ENCODE data around the gene SH2B3. TPM values are rescaled to one million over a fixed set of nuclear protein-coding genes. Genes with fewer than 3 reads are reported as not detected.
A peak's percentile ranks its signal among the peaks of the same experiment; 100 is the strongest.

The SH2B3 gene
- total and polyA plus RNA-seq, 2 donors from 2014 or later: 7.3 to 35.0 TPM

DNA sequence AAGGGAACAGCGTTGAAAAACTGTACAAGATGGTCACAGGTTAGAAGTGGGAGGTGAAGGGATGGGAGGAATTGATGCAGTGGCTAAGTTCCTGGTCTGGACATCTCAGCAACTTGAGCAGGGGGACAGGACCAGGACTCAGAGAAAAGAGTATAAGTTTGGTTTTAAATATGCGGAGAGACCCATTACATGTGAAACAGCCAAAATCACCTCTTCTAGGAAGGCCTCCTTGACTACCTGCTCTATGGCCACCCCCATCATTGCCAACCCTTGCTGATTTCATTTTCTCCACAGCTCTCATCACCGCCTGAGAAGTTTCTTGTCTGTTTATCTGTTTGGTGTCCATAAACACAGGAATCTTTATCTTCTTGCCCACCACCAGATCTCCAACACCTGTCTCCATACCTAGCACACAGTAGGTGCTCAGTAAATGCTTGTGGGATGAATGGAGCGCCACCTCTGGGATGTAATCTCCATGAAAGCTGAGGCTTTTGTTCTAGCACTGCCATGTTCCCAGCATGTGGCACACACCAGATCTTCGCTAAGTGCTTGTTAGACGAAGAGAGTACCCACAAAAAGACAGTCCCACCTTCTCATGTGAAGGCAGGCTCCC is 25.7 kb upstream of the SH2B3 start:
- intact Hi-C loops (cut with DNase I): no loop called here
- Histone ChIP-seq H3K27ac (ENCODE audit: low read depth in 2 of 2, low read length in 2 of 2) (no peak overlapping the region), H3K9ac (ENCODE audit: low read length in 3 of 3) (no peak overlapping the region), H3K27me3 (ENCODE audit: control insufficient read depth, insufficient read depth, low read length) (no peaks in the 10 kb centered on the region), H3K9me3 (ENCODE audit: control insufficient read depth in 2 of 3, insufficient read depth in 1 of 3, low read length in 3 of 3) (no peaks in the 10 kb centered on the region), H3K4me3 (ENCODE audit: low read length in 3 of 3) (no peak overlapping the region), H3K4me1 (ENCODE audit: control insufficient read depth in 2 of 3, insufficient read depth in 2 of 3, low read depth in 1 of 3, low read length in 3 of 3) (no peaks in the 10 kb centered on the region), H3K36me3 (ENCODE audit: control insufficient read depth in 2 of 3, insufficient read depth in 3 of 3, low read length in 3 of 3) (no peaks in the 10 kb centered on the region)
- TF ChIP-seq CTCF (IDR thresholded peaks at IDR 0.05; ENCODE audit: borderline replicate concordance, extremely low read depth, insufficient read depth): no peak
- no peak for DNase-seq
- FAIRE-seq: no peak

- no peak for TF ChIP-seq CTCF (IDR thresholded peaks at IDR 0.05; ENCODE audit: borderline replicate concordance, extremely low read depth, insufficient read depth)
- Histone ChIP-seq H3K9me3 (ENCODE audit: control insufficient read depth in 2 of 3, insufficient read depth in 1 of 3, low read length in 3 of 3) (no peaks in the 10 kb centered on the region), H3K36me3 (ENCODE audit: control insufficient read depth in 2 of 3, insufficient read depth in 3 of 3, low read length in 3 of 3) (no peaks in the 10 kb centered on the region), H3K27ac (ENCODE audit: low read depth in 2 of 2, low read length in 2 of 2) (no peak overlapping the region), H3K27me3 (ENCODE audit: control insufficient read depth, insufficient read depth, low read length) (no peaks in the 10 kb centered on the region), H3K4me1 (ENCODE audit: control insufficient read depth in 2 of 3, insufficient read depth in 2 of 3, low read depth in 1 of 3, low read length in 3 of 3) (no peaks in the 10 kb centered on the region), H3K9ac (ENCODE audit: low read length in 3 of 3) (no peak overlapping the region), H3K4me3 (ENCODE audit: low read length in 3 of 3) (no peak overlapping the region)
- FAIRE-seq (no peak), DNase-seq (no peak)
- intact Hi-C loops (cut with DNase I): no loop called here
Measured at GRCh38 chr12:111384596-111384995, 21.1 kb upstream of the SH2B3 start.

DNA sequence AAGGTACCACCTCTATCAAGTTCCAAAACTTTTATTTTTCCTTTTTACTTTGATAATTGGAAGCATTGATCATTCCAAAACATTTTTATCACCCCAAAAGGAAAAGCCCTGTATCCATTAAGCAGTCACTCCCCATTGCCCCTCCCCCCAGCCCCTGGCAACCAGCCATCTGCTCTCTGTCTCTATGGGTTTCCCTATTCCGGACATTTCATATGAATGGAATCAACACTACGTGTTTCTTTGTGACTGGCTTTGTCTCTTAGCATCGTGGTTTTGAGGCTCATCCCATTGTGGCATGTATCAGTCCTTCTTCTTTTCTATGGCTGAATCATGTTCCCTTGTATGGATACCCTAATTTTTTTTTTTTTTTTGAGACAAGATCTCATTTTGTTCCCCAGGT is 18.8 kb upstream of the SH2B3 start:
- TF ChIP-seq CTCF (IDR thresholded peaks at IDR 0.05; ENCODE audit: borderline replicate concordance, extremely low read depth, insufficient read depth): no peak
- Histone ChIP-seq H3K27me3 (ENCODE audit: control insufficient read depth, insufficient read depth, low read length) (no peaks in the 10 kb centered on the region), H3K4me1 (ENCODE audit: control insufficient read depth in 2 of 3, insufficient read depth in 2 of 3, low read depth in 1 of 3, low read length in 3 of 3) (no peaks in the 10 kb centered on the region), H3K27ac (ENCODE audit: low read depth in 2 of 2, low read length in 2 of 2) (no peak overlapping the region), H3K9me3 (ENCODE audit: control insufficient read depth in 2 of 3, insufficient read depth in 1 of 3, low read length in 3 of 3) (no peaks in the 10 kb centered on the region), H3K36me3 (ENCODE audit: control insufficient read depth in 2 of 3, insufficient read depth in 3 of 3, low read length in 3 of 3) (no peaks in the 10 kb centered on the region), H3K9ac (ENCODE audit: low read length in 3 of 3) (no peak overlapping the region), H3K4me3 (ENCODE audit: low read length in 3 of 3) (no peak overlapping the region)
- DNase-seq (peak in 1 of 5 donors; percentile 10), FAIRE-seq (no peak)
- intact Hi-C loops (cut with DNase I): no loop called here
